ENCODE data around the gene HYKK. TPM values are rescaled to one million over a fixed set of nuclear protein-coding genes. Genes with fewer than 3 reads are reported as not detected.

Gene HYKK
- total and polyA plus RNA-seq, 2 donors (not counting 3 experiments of a cell fraction or from before 2014, with no cell fraction given) = 1.0 to 2.1 TPM

DNA sequence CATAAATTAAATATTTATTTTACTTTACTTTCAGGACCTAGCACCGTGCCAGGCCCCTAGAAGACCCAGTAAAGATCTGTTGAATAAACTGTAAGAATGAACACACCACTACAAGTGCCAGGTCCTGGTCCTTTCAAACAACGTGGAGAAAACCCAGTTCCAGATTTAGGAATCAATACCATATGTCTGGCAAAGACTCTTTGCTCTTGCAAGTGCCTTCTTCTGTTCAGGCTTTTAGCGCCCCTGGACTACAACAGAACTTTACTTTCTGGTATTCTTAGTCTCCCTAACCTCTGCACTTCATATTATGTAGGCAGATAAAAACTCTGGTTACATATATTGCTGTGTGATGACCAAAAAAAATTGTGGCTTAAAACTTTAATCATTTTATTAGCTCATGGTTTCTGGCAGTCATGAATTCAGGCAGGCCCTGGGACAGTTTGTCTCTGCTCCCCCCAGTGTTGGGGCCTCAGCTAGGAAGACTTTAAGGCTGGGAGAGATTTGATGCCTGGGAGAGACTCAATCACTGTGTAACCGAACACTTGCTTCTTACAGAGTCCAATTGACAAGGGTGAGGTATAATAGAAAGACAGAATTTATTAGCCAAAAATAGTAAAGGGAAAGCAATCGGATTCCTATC is 30.0 kb downstream of the HYKK start:
- Histone ChIP-seq H3K27me3 (ENCODE audit: control insufficient read depth in 2 of 2, insufficient read depth in 2 of 2, low read length in 2 of 2) (no peaks in the 10 kb centered on the region), H3K9me1 (replicated peaks; ENCODE audit: control insufficient read depth, extremely low read depth, insufficient read depth, low read length) (no peaks in the 10 kb centered on the region), H3K9ac (replicated peaks; ENCODE audit: extremely low read depth, insufficient read depth, low read length) (no peak overlapping the region), H3K9me3 (replicated peaks; ENCODE audit: control insufficient read depth, insufficient read depth, low read length) (no peaks in the 10 kb centered on the region), H3K4me3 (replicated peaks in 1 of 3; ENCODE audit: insufficient read depth in 1 of 3, low read depth in 1 of 3, low read length in 3 of 3) (no peak overlapping the region), H2AFZ (ENCODE audit: low read depth, low read length) (no peak overlapping the region), H4K20me1 (replicated peaks; ENCODE audit: control insufficient read depth, extremely low read depth, insufficient read depth, low read length) (no peaks in the 10 kb centered on the region), H3K4me2 (ENCODE audit: insufficient read depth, low read length) (no peak overlapping the region), H3K27ac (ENCODE audit: insufficient read depth, low read depth, low read length) (no peak overlapping the region), H3K79me2 (ENCODE audit: control insufficient read depth, insufficient read depth, low read length) (peaks cover 18% of the 10 kb centered on the region), H3K36me3 (ENCODE audit: control insufficient read depth in 2 of 2, extremely low read depth in 1 of 2, insufficient read depth in 2 of 2, low read length in 2 of 2) (peaks cover 0 to 2% of the 10 kb centered on the region in 2 experiments), H3K4me1 (ENCODE audit: control insufficient read depth, extremely low read depth, insufficient read depth, low read length) (peaks cover 13% of the 10 kb centered on the region)
- ChIA-PET POLR2A (no interaction called here), CTCF (no interaction called here)
- BruUV-seq (replicated peaks) = no TSS peak
- TF ChIP-seq POLR2AphosphoS5 (IDR thresholded peaks at IDR 0.05; ENCODE audit: insufficient read depth, low read depth, low read length) = no peak
- no peak for TF ChIP-seq FOS (IDR thresholded peaks at IDR 0.05; ENCODE audit: borderline replicate concordance, insufficient read depth, low read length)
- TF ChIP-seq POLR2A (IDR thresholded peaks at IDR 0.05; ENCODE audit: low read depth, low read length) = no peak
- TF ChIP-seq GATA2 (IDR thresholded peaks at IDR 0.05; ENCODE audit: insufficient read depth, insufficient read length, low read depth, low read length) = no peak
- TF ChIP-seq EZH2 (IDR thresholded peaks at IDR 0.05; ENCODE audit: borderline replicate concordance, low read depth, low read length, severe bottlenecking) = no peak
- TF ChIP-seq, protein P1, sequence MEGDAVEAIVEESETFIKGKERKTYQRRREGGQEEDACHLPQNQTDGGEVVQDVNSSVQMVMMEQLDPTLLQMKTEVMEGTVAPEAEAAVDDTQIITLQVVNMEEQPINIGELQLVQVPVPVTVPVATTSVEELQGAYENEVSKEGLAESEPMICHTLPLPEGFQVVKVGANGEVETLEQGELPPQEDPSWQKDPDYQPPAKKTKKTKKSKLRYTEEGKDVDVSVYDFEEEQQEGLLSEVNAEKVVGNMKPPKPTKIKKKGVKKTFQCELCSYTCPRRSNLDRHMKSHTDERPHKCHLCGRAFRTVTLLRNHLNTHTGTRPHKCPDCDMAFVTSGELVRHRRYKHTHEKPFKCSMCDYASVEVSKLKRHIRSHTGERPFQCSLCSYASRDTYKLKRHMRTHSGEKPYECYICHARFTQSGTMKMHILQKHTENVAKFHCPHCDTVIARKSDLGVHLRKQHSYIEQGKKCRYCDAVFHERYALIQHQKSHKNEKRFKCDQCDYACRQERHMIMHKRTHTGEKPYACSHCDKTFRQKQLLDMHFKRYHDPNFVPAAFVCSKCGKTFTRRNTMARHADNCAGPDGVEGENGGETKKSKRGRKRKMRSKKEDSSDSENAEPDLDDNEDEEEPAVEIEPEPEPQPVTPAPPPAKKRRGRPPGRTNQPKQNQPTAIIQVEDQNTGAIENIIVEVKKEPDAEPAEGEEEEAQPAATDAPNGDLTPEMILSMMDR (IDR thresholded peaks at IDR 0.05; ENCODE audit: extremely low read depth in 1 of 2, insufficient read depth in 1 of 2, low read depth in 1 of 2, low read length in 2 of 2) = no peak
- TF ChIP-seq JUN (IDR thresholded peaks at IDR 0.05; ENCODE audit: borderline replicate concordance, insufficient read depth, insufficient read length, low read depth) = no peak
- TF ChIP-seq, protein P2, sequence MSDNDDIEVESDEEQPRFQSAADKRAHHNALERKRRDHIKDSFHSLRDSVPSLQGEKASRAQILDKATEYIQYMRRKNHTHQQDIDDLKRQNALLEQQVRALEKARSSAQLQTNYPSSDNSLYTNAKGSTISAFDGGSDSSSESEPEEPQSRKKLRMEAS (IDR thresholded peaks at IDR 0.05; ENCODE audit: insufficient read depth, insufficient read length) = no peak
- TF ChIP-seq MYC (IDR thresholded peaks at IDR 0.05; ENCODE audit: low read depth, low read length) = no peak
- intact Hi-C loops (cut with micrococcal nuclease) = no loop called here
- DNase-seq (ENCODE audit: low read depth, low spot score) (no peak), FAIRE-seq (no peak)
- dilution Hi-C loops (cut with MboI; ENCODE audit: extremely low pct_ligation_motif_present, low sequenced_read_pairs) = no loop called here
